H9 (cell line): ENCODE results near the gene KAT2B. TPM values are rescaled to one million over a fixed set of nuclear protein-coding genes. Genes with fewer than 3 reads are reported as not detected.

ENCODE experiments used
- DNase-seq: peaks from one replicate; pipeline ENCODE4 v3.0.0-alpha.2; 2017
- H2AFZ ChIP-seq: one replicate; pipeline ENCODE4 v1.6.1; 2013; ENCODE audit warnings: mild to moderate bottlenecking, low read length, control low read depth, moderate library complexity
- H2AK5ac ChIP-seq: 2 replicates; pipeline ENCODE4 v1.6.1; 2013; ENCODE audit warnings: low read length, control low read depth, mixed read lengths; ENCODE audit not compliant: insufficient read length
- H2BK120ac ChIP-seq: one replicate; pipeline ENCODE4 v1.6.1; 2013; ENCODE audit warnings: low read depth, mild to moderate bottlenecking, low read length, control low read depth, inconsistent platforms; ENCODE audit not compliant: poor library complexity, severe bottlenecking
- H2BK12ac ChIP-seq: 2 replicates; pipeline ENCODE4 v1.6.1; 2013; ENCODE audit warnings: low read length, control low read depth, mixed read lengths, low read depth; ENCODE audit not compliant: insufficient read length
- H2BK15ac ChIP-seq: 2 replicates; pipeline ENCODE4 v1.6.1; 2013; ENCODE audit warnings: low read depth, low read length, control low read depth
- H2BK20ac ChIP-seq: one replicate; pipeline ENCODE4 v1.6.1; 2013; ENCODE audit warnings: low read depth, mild to moderate bottlenecking, low read length, control low read depth, inconsistent platforms; ENCODE audit not compliant: poor library complexity, severe bottlenecking
- H2BK5ac ChIP-seq: 2 replicates; pipeline ENCODE4 v1.6.1; 2013; ENCODE audit warnings: low read length, control low read depth, mixed read lengths; ENCODE audit not compliant: insufficient read length
- H3K14ac ChIP-seq: 2 replicates; pipeline ENCODE4 v1.6.1; 2013; ENCODE audit warnings: low read length, control low read depth; ENCODE audit not compliant: insufficient read depth
- H3K18ac ChIP-seq: 2 replicates; pipeline ENCODE4 v1.6.1; 2013; ENCODE audit warnings: low read depth, mild to moderate bottlenecking, mixed read lengths, low read length, control low read depth; ENCODE audit not compliant: insufficient read length
- H3K23ac ChIP-seq: 2 replicates; pipeline ENCODE4 v1.6.1; 2013; ENCODE audit warnings: low read length, control low read depth, mixed read lengths, low read depth; ENCODE audit not compliant: insufficient read length
- H3K23me2 ChIP-seq: 2 replicates; pipeline ENCODE4 v1.6.1; 2013; ENCODE audit warnings: low read depth, mild to moderate bottlenecking, mixed read lengths, low read length, control low read depth; ENCODE audit not compliant: insufficient read length, poor library complexity, severe bottlenecking
- H3K27ac ChIP-seq: 2 replicates; pipeline ENCODE4 v1.5.1; 2013; ENCODE audit warnings: low read length, control low read depth, mixed read lengths, low read depth; ENCODE audit not compliant: insufficient read length
- H3K27me3 ChIP-seq: 2 replicates; pipeline ENCODE4 v1.6.1; 2013; ENCODE audit warnings: low read length, control low read depth, inconsistent platforms; ENCODE audit not compliant: insufficient read depth
- H3K4ac ChIP-seq: 2 replicates; pipeline ENCODE4 v1.6.1; 2013; ENCODE audit warnings: low read depth, mild to moderate bottlenecking, control low read depth, inconsistent platforms, low read length, moderate library complexity
- H3K4me1 ChIP-seq: 2 replicates; pipeline ENCODE4 v1.6.1; 2013; ENCODE audit warnings: low read length, control low read depth, inconsistent platforms; ENCODE audit not compliant: insufficient read depth
- H3K4me2 ChIP-seq: 2 replicates; pipeline ENCODE4 v1.6.1; 2013; ENCODE audit warnings: low read length, control low read depth, mixed read lengths; ENCODE audit not compliant: insufficient read length, insufficient read depth
- H3K56ac ChIP-seq: 2 replicates; pipeline ENCODE4 v1.6.1; 2013; ENCODE audit warnings: low read depth, mild to moderate bottlenecking, mixed read lengths, low read length, control low read depth; ENCODE audit not compliant: insufficient read length
- H3K79me1 ChIP-seq: 2 replicates; pipeline ENCODE4 v1.6.1; 2013; ENCODE audit warnings: low read depth, mild to moderate bottlenecking, moderate library complexity, low read length, control low read depth, inconsistent platforms; ENCODE audit not compliant: insufficient read depth, poor library complexity, severe bottlenecking
- H3K79me2 ChIP-seq: 2 replicates; pipeline ENCODE4 v1.6.1; 2013; ENCODE audit warnings: low read length, control low read depth, inconsistent platforms; ENCODE audit not compliant: insufficient read depth
- H3K9ac ChIP-seq: 2 replicates; pipeline ENCODE4 v1.6.1; 2013; ENCODE audit warnings: low read length, control low read depth, mixed read lengths; ENCODE audit not compliant: insufficient read length; ENCODE audit errors: extremely low read depth
- H3K9me3 ChIP-seq: one replicate; pipeline ENCODE4 v1.6.1; 2013; ENCODE audit warnings: low read depth, low read length, inconsistent platforms; ENCODE audit not compliant: control insufficient read depth
- H3T11ph ChIP-seq: one replicate; pipeline ENCODE4 v1.6.1; 2013; ENCODE audit warnings: mild to moderate bottlenecking, low read length, control low read depth, inconsistent platforms
- H4K20me1 ChIP-seq: one replicate; pipeline ENCODE4 v1.6.1; 2013; ENCODE audit not compliant: control insufficient read depth, insufficient read length, insufficient read depth
- H4K5ac ChIP-seq: 2 replicates; pipeline ENCODE4 v1.6.1; 2013; ENCODE audit warnings: low read depth, mild to moderate bottlenecking, mixed read lengths, low read length, control low read depth; ENCODE audit not compliant: insufficient read length
- H4K8ac ChIP-seq: replicated peaks from 2 replicates; pipeline ENCODE4 v1.6.1; 2013; ENCODE audit warnings: low read length, control low read depth, mixed read lengths, low read depth; ENCODE audit not compliant: insufficient read length
- H4K91ac ChIP-seq: 2 replicates; pipeline ENCODE4 v1.6.1; 2013; ENCODE audit warnings: low read depth, mild to moderate bottlenecking, moderate library complexity, mixed read lengths, low read length, control low read depth; ENCODE audit not compliant: insufficient read length
- H3K27ac Mint-ChIP-seq, 3 experiments: 2 replicates in 2 of 3; 3 replicates in 1 of 3; pipeline ENCODE4 v1.8.0; 2020 to 2021; ENCODE audit warnings: mixed read lengths in 3 of 3, mild to moderate bottlenecking in 1 of 3, moderate library complexity in 1 of 3
- H3K27me3 Mint-ChIP-seq: 2 replicates; pipeline ENCODE4 v1.8.0; 2021; ENCODE audit warnings: low read depth, mild to moderate bottlenecking, moderate library complexity, mixed read lengths
- H3K36me3 Mint-ChIP-seq, 3 experiments: 2 replicates in 2 of 3; 3 replicates in 1 of 3; pipeline ENCODE4 v1.8.0; 2020 to 2021; ENCODE audit warnings: low read depth in 3 of 3, mixed read lengths in 3 of 3; ENCODE audit not compliant: insufficient read depth in 1 of 3
- H3K4me1 Mint-ChIP-seq, 2 experiments: 2 replicates each; pipeline ENCODE4 v1.8.0; 2020; ENCODE audit warnings: mixed read lengths in 2 of 2
- H3K4me3 Mint-ChIP-seq, 2 experiments: 2 replicates in 1 of 2; 3 replicates in 1 of 2; pipeline ENCODE4 v1.8.0; 2020 to 2021; ENCODE audit warnings: mild to moderate bottlenecking in 2 of 2, mixed read lengths in 2 of 2, moderate library complexity in 1 of 2
- H3K9me3 Mint-ChIP-seq, 2 experiments: 2 replicates in 1 of 2; 3 replicates in 1 of 2; pipeline ENCODE4 v1.8.0; 2020; ENCODE audit warnings: mild to moderate bottlenecking in 2 of 2, mixed read lengths in 2 of 2, moderate library complexity in 1 of 2
- WGBS: extraction: QIAGEN DNeasy Blood & Tissue Kit; methylation state at CpG from one replicate; pipeline ENCODE4 v1.1.7; 2013; ENCODE audit warnings: missing lambda C conversion rate, low lambda C conversion rate, mixed read lengths; ENCODE audit not compliant: insufficient read length; ENCODE audit errors: extremely low coverage; 5-methylcytosine and 5-hydroxymethylcytosine counted together
- total RNA-seq: library from RNA; stranded (reverse); gene quantifications from 2 replicates; pipeline ENCODE4 v1.2.1, GENCODE V29; 2021
- TF ChIP-seq, protein P1 (sequence below): fragments of 200-600 bp; sonication (generic); conservative IDR thresholded peaks from 3 replicates; pipeline ENCODE4 v1.8.0; 2021; ENCODE audit warnings: antibody characterized with exemption, mild to moderate bottlenecking

KAT2B gene
- total RNA-seq, 1 experiment from 2014 or later, result 6.3 TPM

DNA sequence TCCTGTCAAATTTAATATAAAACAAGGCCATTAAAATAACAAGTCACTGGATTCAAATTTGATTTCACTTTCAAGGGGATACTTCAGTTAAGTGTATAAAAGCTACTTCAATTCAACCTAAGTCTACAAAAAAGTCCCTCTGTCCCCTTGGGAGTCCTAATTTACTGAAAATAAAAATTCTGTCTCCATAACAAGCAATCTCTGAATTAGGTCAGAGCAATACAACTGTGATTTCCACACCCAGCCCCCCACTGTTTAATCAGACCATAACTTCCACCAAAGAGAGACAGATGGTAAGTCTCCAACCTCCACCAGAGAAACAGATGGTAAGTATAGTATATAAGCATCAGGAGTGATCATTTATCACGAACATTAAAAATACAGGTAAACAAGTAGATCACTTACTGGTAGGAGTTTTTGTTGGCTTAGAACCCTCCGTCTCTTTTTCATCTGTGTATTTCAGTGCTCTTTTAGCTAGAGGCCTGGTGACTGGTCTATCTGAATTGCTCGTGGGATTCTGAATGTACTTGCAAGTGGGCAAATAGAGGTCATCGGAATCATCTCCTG lies 133.7 kb downstream of the KAT2B start:
- Mint-ChIP-seq H3K36me3 (peaks cover 18 to 74% (median 60%) of the 10 kb centered on the region in 3 experiments; a peak in 6 of 7 replicates), H3K4me3 (no peak overlapping the region), H3K27ac (no peak overlapping the region; a peak in 1 of 7 replicates), H3K9me3 (no peaks in the 10 kb centered on the region), H3K4me1 (no peaks in the 10 kb centered on the region), H3K27me3 (no peaks in the 10 kb centered on the region)
- H3K79me2 ChIP-seq, result no peaks in the 10 kb centered on the region
- H2BK120ac ChIP-seq, result no peak overlapping the region
- no peak overlapping the region for H3T11ph ChIP-seq
- H2AFZ ChIP-seq, result no peak overlapping the region
- WGBS, result no CpG with 5 or more reads among the region's 4 CpGs
- no peak overlapping the region for H3K27ac ChIP-seq
- H4K5ac ChIP-seq, result no peak overlapping the region
- H3K27me3 ChIP-seq, result no peaks in the 10 kb centered on the region
- no peaks in the 10 kb centered on the region for H3K4me1 ChIP-seq
- no peak overlapping the region for H2BK15ac ChIP-seq
- no peak overlapping the region for H2BK12ac ChIP-seq
- H3K4me2 ChIP-seq, result no peak overlapping the region
- no peaks in the 10 kb centered on the region for H3K23me2 ChIP-seq
- H4K8ac ChIP-seq, result no peak overlapping the region
- H3K14ac ChIP-seq, result no peak overlapping the region
- TF ChIP-seq, protein P1, sequence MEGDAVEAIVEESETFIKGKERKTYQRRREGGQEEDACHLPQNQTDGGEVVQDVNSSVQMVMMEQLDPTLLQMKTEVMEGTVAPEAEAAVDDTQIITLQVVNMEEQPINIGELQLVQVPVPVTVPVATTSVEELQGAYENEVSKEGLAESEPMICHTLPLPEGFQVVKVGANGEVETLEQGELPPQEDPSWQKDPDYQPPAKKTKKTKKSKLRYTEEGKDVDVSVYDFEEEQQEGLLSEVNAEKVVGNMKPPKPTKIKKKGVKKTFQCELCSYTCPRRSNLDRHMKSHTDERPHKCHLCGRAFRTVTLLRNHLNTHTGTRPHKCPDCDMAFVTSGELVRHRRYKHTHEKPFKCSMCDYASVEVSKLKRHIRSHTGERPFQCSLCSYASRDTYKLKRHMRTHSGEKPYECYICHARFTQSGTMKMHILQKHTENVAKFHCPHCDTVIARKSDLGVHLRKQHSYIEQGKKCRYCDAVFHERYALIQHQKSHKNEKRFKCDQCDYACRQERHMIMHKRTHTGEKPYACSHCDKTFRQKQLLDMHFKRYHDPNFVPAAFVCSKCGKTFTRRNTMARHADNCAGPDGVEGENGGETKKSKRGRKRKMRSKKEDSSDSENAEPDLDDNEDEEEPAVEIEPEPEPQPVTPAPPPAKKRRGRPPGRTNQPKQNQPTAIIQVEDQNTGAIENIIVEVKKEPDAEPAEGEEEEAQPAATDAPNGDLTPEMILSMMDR, result no peak
- no peaks in the 10 kb centered on the region for H3K9me3 ChIP-seq
- no peak overlapping the region for H4K91ac ChIP-seq
- H4K20me1 ChIP-seq, result no peaks in the 10 kb centered on the region
- no peak for DNase-seq
- no peak overlapping the region for H3K18ac ChIP-seq
- H2AK5ac ChIP-seq, result no peak overlapping the region
- no peak overlapping the region for H3K23ac ChIP-seq
- H3K56ac ChIP-seq, result no peak overlapping the region
- no peak overlapping the region for H3K4ac ChIP-seq
- no peaks in the 10 kb centered on the region for H3K79me1 ChIP-seq
- H2BK20ac ChIP-seq, result no peak overlapping the region
- no peak overlapping the region for H3K9ac ChIP-seq
- no peak overlapping the region for H2BK5ac ChIP-seq
